NCI-H748 (cell line): Measurements from ENCODE around the gene ALKBH4.
"Not testable (repeated sequence)": the region's sequence is repeated elsewhere in the genome, so short reads cannot be mapped to it uniquely, and the experiment has no call there.

Source experiments
- DNase-seq: peaks from one replicate; lab custom pipeline; 2025; ENCODE audit not compliant: unreplicated experiment; lab: John Stamatoyannopoulos, UW

ALKBH4 gene

DNA sequence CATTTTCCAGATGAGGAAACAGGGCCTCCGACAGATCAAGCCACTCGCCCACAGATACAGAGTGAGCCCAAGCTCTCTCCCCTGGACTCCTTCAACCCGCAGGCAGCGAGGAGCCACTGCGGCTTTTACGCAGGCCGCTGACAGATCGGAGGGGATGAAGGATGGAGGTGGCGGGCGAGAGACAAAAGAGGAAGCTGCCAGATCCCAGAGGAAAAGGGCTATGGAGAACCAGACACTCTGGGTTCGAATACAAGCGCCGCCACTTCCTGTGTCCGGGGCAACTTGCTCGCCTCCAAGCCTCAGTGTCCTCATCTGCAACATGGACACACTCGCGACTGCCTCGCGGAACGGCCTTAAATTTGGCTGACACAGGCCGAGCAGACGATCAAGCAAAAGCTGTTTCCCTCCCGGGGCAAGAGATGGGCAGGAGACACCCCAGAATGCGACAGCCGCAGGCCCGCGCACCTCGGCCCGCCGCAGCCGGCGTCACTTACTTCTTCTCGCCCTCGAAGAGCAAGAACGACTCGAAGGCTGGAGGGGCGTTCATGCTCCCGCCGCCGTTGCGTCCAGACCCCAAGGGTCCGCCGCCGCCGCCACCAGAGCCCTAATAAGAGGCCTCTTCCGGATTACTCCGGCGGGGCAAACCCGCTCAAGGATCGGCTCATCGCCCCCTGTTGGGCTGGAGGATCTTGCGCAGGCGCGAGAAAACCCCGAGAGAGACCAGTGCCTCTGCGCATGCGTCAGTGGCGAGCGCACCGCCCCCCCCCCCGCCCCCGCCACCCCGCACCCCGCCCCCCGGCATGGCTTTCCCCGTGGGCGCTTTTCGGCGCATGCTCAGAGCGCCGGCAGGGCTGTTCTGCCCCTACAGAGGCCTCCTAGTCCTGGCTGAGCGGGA, 13.9 kb upstream of the ALKBH4 start, which contains the start of gene POLR2J:
Gene POLR2J, minus strand, starts transcription at position 609 of the 895 bp plus-strand sequence. Its CDS starts 62 bp downstream, at position 547.
- DNase-seq, result not testable (repeated sequence)

DNA sequence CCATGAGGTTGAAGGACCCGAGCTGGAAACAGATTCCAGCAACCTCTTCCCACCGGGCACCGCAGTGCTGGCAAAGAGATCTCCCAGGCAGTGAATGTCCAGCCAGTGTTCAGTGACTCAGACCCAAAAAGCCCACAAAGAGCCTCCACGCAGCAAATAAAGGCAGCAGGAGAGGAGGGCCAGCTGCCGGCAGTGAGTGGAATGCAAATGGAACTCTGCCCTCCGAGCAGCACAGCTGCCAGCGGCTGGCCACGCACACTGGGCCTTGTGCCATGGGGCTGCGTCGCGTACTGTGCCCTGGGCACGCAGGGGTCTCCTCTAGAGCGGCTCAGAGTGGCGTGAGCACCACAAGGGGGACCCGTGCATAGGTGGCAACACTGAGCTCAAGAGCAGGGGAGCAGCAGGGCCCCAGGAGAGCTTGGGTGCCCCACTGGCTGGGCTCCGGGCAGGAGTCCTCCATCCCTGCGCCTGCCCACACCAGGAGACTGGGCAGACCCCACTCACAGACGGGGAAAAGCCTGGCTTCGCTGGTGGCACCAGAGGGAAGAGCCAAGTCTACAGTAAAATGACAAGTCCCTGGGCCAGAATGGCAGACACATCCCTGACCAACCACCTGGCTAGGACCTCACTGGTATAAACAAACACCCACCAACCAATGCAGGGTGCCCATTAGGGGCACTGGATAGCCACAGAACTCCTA, 10.2 kb upstream of the ALKBH4 start:
- not testable (repeated sequence) for DNase-seq

DNA sequence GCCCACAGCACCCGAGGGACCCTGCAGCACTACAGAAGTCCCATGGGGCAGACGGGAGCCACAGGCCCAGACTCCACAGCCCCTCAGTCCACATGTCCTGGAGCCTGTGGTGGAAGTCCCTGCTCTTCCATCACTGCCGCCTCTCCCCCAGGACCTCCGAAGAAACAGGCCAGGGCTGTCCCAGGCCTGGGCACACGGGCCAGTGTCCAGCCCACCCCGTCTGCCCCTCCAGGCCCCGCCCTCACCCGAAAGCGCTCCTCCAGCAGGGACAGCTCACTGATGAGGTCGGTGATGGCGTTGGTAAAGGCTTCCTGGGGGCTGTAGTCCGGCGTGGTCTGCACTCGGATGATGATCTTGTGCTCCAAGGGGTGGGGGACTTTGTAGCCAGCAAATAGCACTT, 9.5 kb upstream of the ALKBH4 start:
- not testable (repeated sequence) for DNase-seq

GRCh38 chr7:102473271-102473991, 8.8 kb upstream of the ALKBH4 start:
- no peak for DNase-seq

DNA sequence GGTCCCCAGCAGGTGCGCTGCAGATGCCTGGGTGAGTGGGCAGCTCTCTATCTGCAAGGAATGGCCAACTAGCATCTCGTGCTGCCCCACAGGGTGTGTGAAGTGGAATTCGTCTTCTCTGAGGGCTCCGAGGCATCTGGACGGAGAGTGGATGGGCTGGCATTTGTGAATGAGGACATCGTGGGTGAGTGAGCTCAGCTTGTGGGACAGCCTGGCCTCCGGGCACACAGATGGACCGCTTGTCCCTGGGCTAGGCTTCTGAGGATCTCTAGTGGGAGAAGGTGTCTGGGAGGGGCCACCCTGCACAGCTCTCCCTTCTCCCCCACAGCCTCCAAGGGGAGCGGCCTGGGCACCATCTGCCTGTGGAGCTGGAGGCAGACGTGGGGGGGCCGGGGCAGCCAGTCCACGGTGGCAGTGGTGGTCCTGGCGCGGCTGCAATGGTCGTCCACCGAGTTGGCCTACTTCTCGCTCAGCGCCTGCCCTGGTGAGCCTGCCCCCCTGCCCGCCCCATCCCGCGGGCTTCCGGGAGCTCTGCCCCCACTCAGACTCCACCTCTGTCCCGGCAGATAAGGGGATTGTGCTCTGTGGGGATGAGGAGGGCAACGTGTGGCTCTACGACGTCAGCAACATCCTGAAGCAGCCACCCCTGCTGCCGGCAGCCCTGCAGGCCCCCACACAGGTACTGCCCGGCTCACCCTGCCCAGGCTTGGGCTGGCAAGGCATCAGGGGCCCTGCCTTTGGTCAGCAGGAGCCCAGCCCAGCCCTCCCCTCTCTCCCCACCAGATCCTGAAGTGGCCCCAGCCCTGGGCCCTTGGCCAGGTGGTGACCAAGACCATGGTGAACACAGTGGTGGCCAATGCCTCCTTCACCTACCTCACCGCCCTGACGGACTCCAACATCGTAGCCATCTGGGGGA, 7.7 kb upstream of the ALKBH4 start:
- no peak for DNase-seq

DNA sequence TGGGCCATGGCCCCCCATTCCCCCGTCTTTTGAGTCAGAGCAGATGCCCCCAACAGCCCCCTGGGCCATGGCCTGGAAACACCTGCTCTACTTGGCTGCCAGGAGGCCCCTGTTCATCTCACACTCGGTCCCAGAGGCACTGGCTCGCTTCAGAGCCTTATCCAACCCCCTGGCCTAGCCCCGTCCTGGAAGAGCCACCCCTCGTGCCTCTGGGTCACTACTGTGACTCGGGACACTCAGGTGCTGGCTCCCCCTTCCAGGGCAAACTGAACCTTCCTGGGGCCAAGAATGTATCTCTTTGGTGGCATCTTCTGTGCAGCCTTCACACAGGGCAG, 7.1 kb upstream of the ALKBH4 start:
- no peak for DNase-seq

- no peak for DNase-seq
These were observed 5.5 kb upstream of the ALKBH4 start for GRCh38 chr7:102469972-102470825.

DNA sequence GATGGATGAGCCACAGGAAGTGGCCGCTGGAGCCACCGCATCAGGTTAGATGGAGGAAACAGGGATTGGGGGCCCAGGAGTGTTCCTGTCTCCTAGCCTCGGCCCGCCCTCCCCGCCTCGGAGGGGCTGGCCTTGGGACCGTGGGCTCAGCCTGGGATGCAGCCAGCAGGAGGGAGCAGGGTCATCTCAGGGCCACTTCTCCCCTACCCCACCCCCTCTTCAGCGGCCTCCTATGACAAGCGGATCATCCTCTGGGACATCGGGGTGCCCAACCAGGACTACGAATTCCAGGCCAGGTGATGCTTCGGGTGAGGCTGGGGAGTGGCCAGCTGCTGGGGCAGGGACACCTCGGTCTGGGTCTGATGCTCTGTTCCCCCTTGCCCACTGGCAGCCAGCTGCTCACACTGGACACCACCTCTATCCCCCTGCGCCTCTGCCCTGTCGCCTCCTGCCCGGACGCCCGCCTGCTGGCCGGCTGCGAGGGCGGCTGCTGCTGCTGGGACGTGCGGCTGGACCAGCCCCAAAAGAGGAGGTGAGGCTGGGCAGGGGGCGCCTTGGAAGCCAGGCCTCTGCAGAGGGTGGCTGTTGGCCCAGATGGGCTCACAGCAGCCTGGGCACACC, 4.8 kb upstream of the ALKBH4 start:
- no peak for DNase-seq

DNA sequence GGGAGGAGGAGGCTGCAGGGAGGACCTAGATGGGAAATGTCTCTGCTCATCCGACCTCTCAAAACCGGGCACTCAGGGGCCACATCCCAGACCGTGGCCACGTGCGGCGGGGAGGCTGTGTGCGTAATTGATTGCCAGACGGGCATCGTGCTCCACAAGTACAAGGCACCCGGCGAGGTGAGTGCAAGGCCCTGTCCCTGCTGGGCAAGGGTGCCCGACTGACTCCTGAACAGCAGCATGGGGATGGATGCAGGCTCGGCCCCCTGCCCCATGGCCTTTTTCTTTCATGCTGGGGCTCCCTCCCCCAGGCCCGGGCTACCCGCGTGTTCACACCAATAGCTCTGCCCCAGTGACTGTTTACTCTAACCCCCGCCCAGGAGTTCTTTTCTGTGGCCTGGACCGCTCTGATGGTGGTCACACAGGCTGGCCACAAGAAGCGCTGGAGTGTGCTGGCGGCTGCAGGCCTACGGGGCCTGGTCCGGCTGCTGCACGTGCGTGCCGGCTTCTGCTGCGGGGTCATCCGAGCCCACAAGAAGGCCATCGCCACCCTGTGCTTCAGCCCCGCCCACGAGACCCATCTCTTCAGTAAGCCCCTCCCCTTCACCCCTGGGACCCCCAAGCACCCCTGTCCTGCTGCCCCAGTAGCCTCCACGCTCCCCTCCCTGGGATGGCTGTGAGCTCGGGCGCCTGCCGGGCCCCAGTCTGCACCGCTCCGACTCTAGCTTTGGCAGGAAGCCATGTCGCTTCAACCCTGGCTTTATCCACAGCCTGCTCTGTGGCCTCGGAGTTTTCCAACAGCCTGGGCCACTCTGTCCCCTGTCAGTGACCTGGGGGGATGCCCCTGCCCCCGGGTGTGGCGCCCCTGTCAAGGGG, 4.1 kb upstream of the ALKBH4 start:
- DNase-seq, result no peak

- DNase-seq, result no peak
These were observed 3.2 kb upstream of the ALKBH4 start for GRCh38 chr7:102467581-102468477.

DNA sequence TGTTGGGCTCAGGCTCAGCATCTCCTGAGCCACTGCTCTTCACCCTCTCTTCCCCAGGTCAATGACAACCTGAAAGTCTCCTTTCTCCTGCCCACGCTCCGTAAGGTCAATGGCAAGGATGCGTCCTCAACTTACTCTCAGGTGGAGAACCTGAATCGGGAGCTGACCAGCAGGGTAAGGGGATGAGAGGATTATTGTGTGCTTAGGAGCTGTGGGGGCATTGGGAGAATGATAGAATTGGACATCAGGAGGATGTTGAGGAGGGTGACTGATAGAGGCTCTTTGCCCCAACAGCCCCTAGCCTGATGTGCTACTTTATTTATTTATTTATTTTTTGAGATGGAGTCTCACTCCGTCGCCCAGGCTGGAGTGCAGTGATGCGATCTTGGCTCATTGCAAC, 1.4 kb upstream of the ALKBH4 start:
- DNase-seq, result no peak

DNA sequence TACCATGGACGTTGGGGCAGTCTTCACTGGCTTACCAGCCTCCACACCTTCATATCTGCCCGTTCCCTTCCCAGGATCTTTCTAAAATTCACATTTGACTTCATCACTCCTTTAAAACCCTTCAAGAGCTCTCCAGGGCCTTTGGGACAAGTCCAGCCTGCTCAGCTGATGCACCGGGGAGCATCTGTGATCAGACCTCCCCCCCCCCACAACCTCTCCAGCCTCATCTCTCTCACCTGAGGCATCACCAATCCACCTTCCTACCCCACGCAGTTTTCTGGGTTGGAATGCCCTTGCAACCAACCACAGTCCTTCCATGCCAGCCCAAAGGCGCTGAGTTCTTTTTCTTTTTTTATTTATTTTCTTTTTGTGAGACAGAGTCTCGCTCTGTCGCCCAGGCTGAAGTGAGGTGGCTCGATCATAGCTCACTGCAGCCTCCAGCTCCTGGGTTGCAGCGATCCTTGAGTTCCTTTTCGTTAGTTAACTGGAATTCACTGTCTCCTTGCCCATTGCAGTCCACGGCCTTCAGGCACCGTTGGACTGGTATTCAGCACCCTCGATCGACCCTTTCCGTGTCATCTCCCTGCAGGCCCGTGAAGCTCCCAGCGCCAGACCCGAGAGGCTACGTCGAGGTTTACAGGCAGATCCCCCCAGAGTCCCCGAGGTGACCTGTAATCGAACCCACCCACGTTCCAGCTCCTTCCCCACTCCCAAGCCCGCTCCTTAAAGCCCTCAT, 654 bp downstream of the ALKBH4 start:
- DNase-seq, result peak; percentile 45

GRCh38 chr7:102460467-102460866, 4.2 kb downstream of the ALKBH4 start:
- no peak for DNase-seq

DNA sequence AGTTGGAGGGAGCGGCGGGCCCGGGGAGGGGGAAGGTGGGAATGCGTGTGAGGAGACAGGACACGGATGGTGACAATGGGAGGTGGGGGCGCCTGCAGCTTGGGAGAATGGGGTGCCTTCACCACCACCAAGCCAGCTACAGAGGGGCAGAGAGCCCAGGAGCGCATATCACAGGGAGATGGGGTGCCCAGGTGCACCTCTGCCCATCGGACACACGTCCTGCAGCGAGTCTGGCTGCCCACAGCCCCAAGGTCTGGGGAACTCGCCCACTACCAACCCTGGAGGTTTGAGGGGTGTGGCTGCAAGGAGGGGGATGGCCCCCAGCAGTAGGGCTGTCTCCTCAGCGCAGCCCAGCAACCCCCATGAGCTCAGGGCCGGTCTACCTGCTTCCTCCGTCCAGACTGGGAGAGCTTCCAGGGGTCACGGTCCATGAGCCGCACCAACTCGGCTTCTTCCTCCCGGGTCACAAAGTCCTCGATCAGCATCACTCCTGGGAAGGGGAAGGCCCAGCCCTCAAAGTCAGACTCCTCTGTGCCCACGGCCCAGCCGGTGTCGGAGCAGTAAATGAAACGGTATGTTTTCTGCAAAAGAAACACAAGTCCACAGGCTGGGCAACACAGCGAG, 5.3 kb downstream of the ALKBH4 start:
- no peak for DNase-seq

- DNase-seq, result no peak
These were observed 7.2 kb downstream of the ALKBH4 start for GRCh38 chr7:102457352-102457924.

- DNase-seq, result no peak
These were observed 8.3 kb downstream of the ALKBH4 start for GRCh38 chr7:102456327-102456726.
